Gastroesophageal sphincter (tissue), 4 donors: ENCODE measurements around the gene SOX12. TPM values are rescaled to one million over a fixed set of nuclear protein-coding genes. Genes with fewer than 3 reads are reported as not detected.
A peak's percentile ranks its signal among the peaks of the same experiment; 100 is the strongest.

ENCODE experiments used
- ATAC-seq: fragments of 150-250 bp; one replicate; pipeline ENCODE4 v1.9.1; 2016; ENCODE audit warnings: mild to moderate bottlenecking, moderate library complexity
- H3K27ac ChIP-seq, 4 donors: fragments of 200-600 bp; sonication (generic) in 3 of 4; 1 replicate in 3 of 4; 2 replicates in 1 of 4; pipeline ENCODE4 v1.5.1; 2016 to 2019
- H3K27me3 ChIP-seq: fragments of 200-600 bp; sonication (generic); one replicate; pipeline ENCODE4 v1.5.1; 2019
- H3K36me3 ChIP-seq, 2 donors: fragments of 200-600 bp; sonication (generic); one replicate each; pipeline ENCODE4 v1.5.1; 2019; ENCODE audit warnings: control low read depth in 1 of 2
- H3K4me1 ChIP-seq, 3 donors: fragments of 200-600 bp; sonication (generic); 1 replicate in 2 of 3; 2 replicates in 1 of 3; pipeline ENCODE4 v1.5.1; 2016 to 2019; ENCODE audit warnings: control low read depth in 2 of 3
- H3K4me3 ChIP-seq, 2 donors: fragments of 200-600 bp; sonication (generic); one replicate each; pipeline ENCODE4 v1.5.1; 2019; ENCODE audit warnings: mild to moderate bottlenecking in 1 of 2, moderate library complexity in 1 of 2
- H3K9me3 ChIP-seq, 3 donors: fragments of 200-600 bp; sonication (generic); one replicate each; pipeline ENCODE4 v1.5.1; 2017 to 2019; ENCODE audit warnings: control low read depth in 2 of 3
- CTCF ChIP-seq, 4 experiments: fragments of 200-600 bp in 2 of 4; fragments of 450-650 bp in 2 of 4; sonication (generic) in 1 of 4; IDR thresholded peaks; one replicate each; pipeline ENCODE4 v1.5.1; 2017 to 2019; ENCODE audit warnings: antibody characterized with exemption in 4 of 4, mild to moderate bottlenecking in 2 of 4, moderate library complexity in 2 of 4
- EP300 ChIP-seq: sonication (generic); formaldehyde crosslinking; IDR thresholded peaks from one replicate; pipeline ENCODE4 v1.6.1; 2017; ENCODE audit warnings: antibody characterized with exemption, mild to moderate bottlenecking
- POLR2A ChIP-seq, 2 donors: fragments of 450-650 bp; IDR thresholded peaks; one replicate each; pipeline ENCODE4 v1.6.1; 2017; ENCODE audit warnings: antibody characterized with exemption in 2 of 2, mild to moderate bottlenecking in 2 of 2, moderate library complexity in 1 of 2
- POLR2AphosphoS5 ChIP-seq: sonication (generic); formaldehyde crosslinking; IDR thresholded peaks from one replicate; pipeline ENCODE4 v1.6.1; 2017; ENCODE audit warnings: antibody characterized with exemption
- WGBS, 2 donors: methylation state at CpG; one replicate each; pipeline ENCODE4 v1.1.5; 2018; ENCODE audit warnings: low coverage in 1 of 2; 5-methylcytosine and 5-hydroxymethylcytosine counted together
- total RNA-seq, 4 donors: library from RNA; depleted of rRNA; stranded (reverse); fragments of >200 nt; gene quantifications; one replicate each; pipeline ENCODE4 v1.1.0, GENCODE V29; 2016

The SOX12 gene
- total RNA-seq = 1 to 10 TPM; 3.4 to 7.3 (median 5.9) TPM

- Histone ChIP-seq H3K4me3 (peak within 1 kb of the TSS; percentile 64 to 83), H3K4me1 (peaks cover 0 to 63% (median 13%) of the 10 kb centered on the region in 3 donors), H3K27ac (peak within 1 kb of the TSS; percentile 95 to 97 (median 96)), H3K9me3 (no peaks in the 10 kb centered on the region), H3K27me3 (no peaks in the 10 kb centered on the region), H3K36me3 (peaks cover 0 to 12% of the 10 kb centered on the region in 2 donors)
- peak; percentile 85 for ATAC-seq
- peak; percentile 13 to 50 for TF ChIP-seq POLR2A (IDR thresholded peaks at IDR 0.05)
- TF ChIP-seq POLR2AphosphoS5 = peak; percentile 82
- no peak for TF ChIP-seq EP300
- WGBS, 2 donors = 3% methylated on average over 5 of the region's 106 CpGs; no CpG with 5 or more reads in 1 of the 2 donors
These were observed at the start of gene SOX12 for GRCh38 chr20:325045-325888. SOX12 (plus strand) TSS chr20:325552; CDS start chr20:325925, 373 bp downstream.

DNA sequence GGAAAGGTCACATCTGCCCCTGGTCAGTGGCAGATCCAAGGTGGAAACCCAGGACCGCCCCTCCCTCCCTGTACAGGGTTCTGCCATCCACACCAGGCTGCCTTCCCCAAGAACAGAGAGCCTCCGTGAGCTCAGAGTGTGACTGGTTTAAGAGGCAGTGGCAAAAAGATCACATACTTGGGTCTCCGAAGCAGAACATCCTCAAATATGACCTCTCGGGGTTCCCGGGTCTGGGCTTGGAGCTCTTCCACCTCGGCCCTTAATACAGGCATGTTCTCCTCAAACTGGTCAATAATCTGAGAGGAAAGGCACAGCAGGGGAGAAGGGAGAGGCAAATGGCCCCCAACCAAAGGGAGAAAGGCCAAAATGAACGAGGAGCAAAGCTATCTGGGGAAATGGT, 49.6 kb upstream of the SOX12 start:
- no peak overlapping the region for H3K4me3 ChIP-seq
- no peaks in the 10 kb centered on the region for H3K4me1 ChIP-seq
- no peak for TF ChIP-seq POLR2AphosphoS5
- no peak for TF ChIP-seq EP300
- TF ChIP-seq POLR2A (IDR thresholded peaks at IDR 0.05) = no peak
- no peak for TF ChIP-seq CTCF (IDR thresholded peaks at IDR 0.05)
- no peak for ATAC-seq
- no peak overlapping the region for H3K27ac ChIP-seq
- peaks cover 0 to 45% of the 10 kb centered on the region in 2 donors for H3K36me3 ChIP-seq
- no peaks in the 10 kb centered on the region for H3K27me3 ChIP-seq
- WGBS, 2 donors = 83 to 88% methylated on average over 1 to 4 of the region's 7 CpGs
- H3K9me3 ChIP-seq = no peaks in the 10 kb centered on the region

GRCh38 chr20:276620-277495, 48.5 kb upstream of the SOX12 start:
- ATAC-seq = no peak
- WGBS, 2 donors = 93 to 96% methylated on average over 3 to 4 of the region's 12 CpGs
- Histone ChIP-seq H3K27me3 (no peaks in the 10 kb centered on the region), H3K27ac (no peak overlapping the region), H3K4me3 (no peak overlapping the region), H3K4me1 (no peaks in the 10 kb centered on the region), H3K9me3 (no peaks in the 10 kb centered on the region), H3K36me3 (peaks cover 0 to 55% of the 10 kb centered on the region in 2 donors)
- no peak for TF ChIP-seq POLR2A (IDR thresholded peaks at IDR 0.05)
- TF ChIP-seq POLR2AphosphoS5 = no peak
- TF ChIP-seq CTCF (IDR thresholded peaks at IDR 0.05) = no peak
- no peak for TF ChIP-seq EP300

- Histone ChIP-seq H3K4me1 (no peaks in the 10 kb centered on the region), H3K36me3 (peaks cover 0 to 61% of the 10 kb centered on the region in 2 donors), H3K4me3 (no peak overlapping the region), H3K27me3 (no peaks in the 10 kb centered on the region), H3K9me3 (no peaks in the 10 kb centered on the region), H3K27ac (no peak overlapping the region)
- 57 to 80% methylated on average over 1 of the region's 3 CpGs for WGBS, 2 donors
- no peak for ATAC-seq
- no peak for TF ChIP-seq CTCF (IDR thresholded peaks at IDR 0.05)
- TF ChIP-seq POLR2A (IDR thresholded peaks at IDR 0.05) = no peak
- no peak for TF ChIP-seq EP300
- no peak for TF ChIP-seq POLR2AphosphoS5
These were observed 47.9 kb upstream of the SOX12 start for GRCh38 chr20:277496-277781.

DNA sequence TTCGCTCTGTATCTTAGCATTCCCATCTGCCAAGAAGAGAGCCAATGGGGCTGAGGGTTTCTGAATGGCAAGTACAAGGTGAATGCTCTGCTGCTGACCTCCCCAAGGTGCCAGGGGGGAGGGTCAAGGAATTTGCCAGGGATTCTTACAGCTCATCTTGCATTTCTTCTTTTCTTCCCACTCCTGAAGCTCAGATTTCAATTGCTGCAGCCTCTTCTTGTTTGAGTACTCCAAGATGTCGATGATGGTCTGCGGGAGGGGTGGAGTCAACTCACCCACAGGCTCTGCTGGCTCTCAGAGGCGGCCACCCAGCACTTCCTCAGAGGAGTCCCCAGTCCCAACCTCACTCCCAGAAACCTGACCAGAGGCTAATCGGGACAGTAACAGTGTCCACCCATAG, 47.2 kb upstream of the SOX12 start:
- no peaks in the 10 kb centered on the region for H3K9me3 ChIP-seq
- 70% methylated on average over 4 of the region's 5 CpGs; no CpG with 5 or more reads in 1 of the 2 donors for WGBS, 2 donors
- no peak overlapping the region for H3K27ac ChIP-seq
- no peak for ATAC-seq
- H3K4me1 ChIP-seq = no peaks in the 10 kb centered on the region
- H3K4me3 ChIP-seq = no peak overlapping the region
- no peaks in the 10 kb centered on the region for H3K27me3 ChIP-seq
- TF ChIP-seq EP300 = no peak
- TF ChIP-seq CTCF (IDR thresholded peaks at IDR 0.05) = no peak
- TF ChIP-seq POLR2A (IDR thresholded peaks at IDR 0.05) = no peak
- no peak for TF ChIP-seq POLR2AphosphoS5
- peaks cover 0 to 66% of the 10 kb centered on the region in 2 donors for H3K36me3 ChIP-seq
